Fibroblast of lung (primary cell): ENCODE data around the gene F8A3.

Source experiments
- EZH2 ChIP-seq: IDR thresholded peaks from 2 replicates; pipeline ENCODE4 v1.5.1; 2012; ENCODE audit warnings: low read length, control low read depth, mild to moderate bottlenecking; ENCODE audit errors: missing control alignments
- TF ChIP-seq, protein P1 (sequence below), 2 donors: IDR thresholded peaks in 1 of 2; conservative IDR thresholded peaks in 1 of 2; 1 replicate in 1 of 2; 2 replicates in 1 of 2; pipeline ENCODE4 v1.5.1; 2011 to 2012; ENCODE audit warnings: low read length in 2 of 2, control low read depth in 1 of 2, inconsistent platforms in 1 of 2, low read depth in 1 of 2, mild to moderate bottlenecking in 1 of 2

DNA sequence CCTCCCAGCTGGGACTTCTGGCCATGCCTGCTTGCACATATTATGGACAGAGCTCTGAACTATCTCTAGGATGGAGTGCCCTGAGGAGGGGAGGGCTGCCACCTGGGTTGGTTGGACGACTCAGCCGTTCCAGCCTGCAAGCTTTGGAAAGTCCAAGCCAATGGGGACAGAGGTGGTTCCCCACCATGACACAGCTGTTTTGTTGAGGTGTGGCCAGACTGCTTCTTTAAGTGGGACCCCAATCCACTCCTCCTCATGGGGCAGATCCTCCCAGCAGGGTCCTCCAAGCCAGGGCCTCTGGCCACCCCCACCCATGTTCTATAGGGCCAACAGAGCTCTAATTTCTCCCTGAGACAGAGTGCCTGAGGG lies 22.7 kb downstream of the F8A3 start:
- TF ChIP-seq, protein P1, sequence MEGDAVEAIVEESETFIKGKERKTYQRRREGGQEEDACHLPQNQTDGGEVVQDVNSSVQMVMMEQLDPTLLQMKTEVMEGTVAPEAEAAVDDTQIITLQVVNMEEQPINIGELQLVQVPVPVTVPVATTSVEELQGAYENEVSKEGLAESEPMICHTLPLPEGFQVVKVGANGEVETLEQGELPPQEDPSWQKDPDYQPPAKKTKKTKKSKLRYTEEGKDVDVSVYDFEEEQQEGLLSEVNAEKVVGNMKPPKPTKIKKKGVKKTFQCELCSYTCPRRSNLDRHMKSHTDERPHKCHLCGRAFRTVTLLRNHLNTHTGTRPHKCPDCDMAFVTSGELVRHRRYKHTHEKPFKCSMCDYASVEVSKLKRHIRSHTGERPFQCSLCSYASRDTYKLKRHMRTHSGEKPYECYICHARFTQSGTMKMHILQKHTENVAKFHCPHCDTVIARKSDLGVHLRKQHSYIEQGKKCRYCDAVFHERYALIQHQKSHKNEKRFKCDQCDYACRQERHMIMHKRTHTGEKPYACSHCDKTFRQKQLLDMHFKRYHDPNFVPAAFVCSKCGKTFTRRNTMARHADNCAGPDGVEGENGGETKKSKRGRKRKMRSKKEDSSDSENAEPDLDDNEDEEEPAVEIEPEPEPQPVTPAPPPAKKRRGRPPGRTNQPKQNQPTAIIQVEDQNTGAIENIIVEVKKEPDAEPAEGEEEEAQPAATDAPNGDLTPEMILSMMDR (conservative IDR thresholded peaks at IDR 0.05 in 1 of 2, IDR thresholded peaks at IDR 0.05 in 1 of 2; ENCODE audit: low read depth in 1 of 2, low read length in 2 of 2) = no peak
- no peak for TF ChIP-seq EZH2
